HG03045 (cell line): ENCODE results near the gene TMCO1.
"Not testable (repeated sequence)": the region's sequence is repeated elsewhere in the genome, so short reads cannot be mapped to it uniquely, and the experiment has no call there.

Experiments
- ATAC-seq: cut with Tn5 transposase; IDR thresholded peaks from one replicate; pipeline ENCODE4 v1.9.1; 2021; ENCODE audit warnings: mild to moderate bottlenecking, moderate library complexity; ENCODE audit not compliant: unreplicated experiment

The TMCO1 gene

GRCh38 chr1:165688046-165688445 lies 80.6 kb downstream of the TMCO1 start:
- no peak for ATAC-seq

GRCh38 chr1:165686971-165687433 lies 81.7 kb downstream of the TMCO1 start:
- peak; percentile 29 for ATAC-seq

- ATAC-seq = peak; percentile 46
These were observed 82.3 kb downstream of the TMCO1 start for GRCh38 chr1:165686121-165686970.

- ATAC-seq = no peak
These were observed 84.7 kb downstream of the TMCO1 start for GRCh38 chr1:165683848-165684485.

- ATAC-seq = not testable (repeated sequence)
These were observed 87.9 kb downstream of the TMCO1 start for GRCh38 chr1:165680773-165681172.

- no peak for ATAC-seq
These were observed 88.4 kb downstream of the TMCO1 start for GRCh38 chr1:165680303-165680702.

GRCh38 chr1:165679282-165680036 lies 89.2 kb downstream of the TMCO1 start:
- no peak for ATAC-seq

- ATAC-seq = no peak
These were observed 90.2 kb downstream of the TMCO1 start for GRCh38 chr1:165678509-165678908.
